ENCODE results near the gene ASIC3. TPM values are rescaled to one million over a fixed set of nuclear protein-coding genes. Genes with fewer than 3 reads are reported as not detected.

ASIC3 gene
- total and polyA plus RNA-seq, 2 of the 8 experiments (the other 6 are each of a cell fraction or from before 2014, with no cell fraction given), result 1.6 to 1.9 TPM

- no peak overlapping the region for H3K4me3 ChIP-seq (ENCODE audit: extremely low read depth in 1 of 4, insufficient read depth in 2 of 4, low read depth in 3 of 4, low read length in 4 of 4)
- no peak overlapping the region for H2BK12ac ChIP-seq (ENCODE audit: low read depth, low read length)
- WGBS, 2 experiments (ENCODE audit: extremely low coverage in 1 of 2, insufficient coverage in 1 of 2, insufficient read length in 1 of 2, insufficient replicate concordance in 2 of 2, low coverage in 1 of 2, low lambda C conversion rate in 2 of 2, missing lambda C conversion rate in 1 of 2), result 91% methylated on average over 10 of the region's 16 CpGs; no CpG with 5 or more reads in 1 of the 2 experiments
- H3K23me2 ChIP-seq (ENCODE audit: low read depth, low read length), result peaks cover 6% of the 10 kb centered on the region; the same call in 1 of the 2 replicates
- H3K27me3 ChIP-seq (replicated peaks in 1 of 4; ENCODE audit: control insufficient read depth in 3 of 4, extremely low read depth in 1 of 4, insufficient read depth in 3 of 4, low read length in 3 of 4), result no peaks in the 10 kb centered on the region
- ChIA-PET CTCF (ENCODE audit: partially characterized antibody) (interaction anchor here (1.6 to 5.7 kb wide), 2 partner anchors 8 to 11 kb away, joined by 4 to 56 read pairs; no protein-coding TSS in a partner anchor), POLR2A (ENCODE audit: partially characterized antibody) (no interaction called here)
- TF ChIP-seq JUND (IDR thresholded peaks at IDR 0.05; ENCODE audit: low read length), result no peak
- no peak for TF ChIP-seq KDM5A (IDR thresholded peaks at IDR 0.05; ENCODE audit: low read length)
- no peak for TF ChIP-seq CBX8 (IDR thresholded peaks at IDR 0.05; ENCODE audit: borderline replicate concordance, low read depth, low read length)
- TF ChIP-seq E2F6 (IDR thresholded peaks at IDR 0.05), result no peak
- TF ChIP-seq MAX (IDR thresholded peaks at IDR 0.05), result no peak
- H2BK20ac ChIP-seq (ENCODE audit: low read length), result no peak overlapping the region
- no peak overlapping the region for H4K8ac ChIP-seq (ENCODE audit: extremely low read depth, insufficient read depth, low read length)
- H3K14ac ChIP-seq (ENCODE audit: insufficient read length), result no peak overlapping the region
- no peaks in the 10 kb centered on the region for H3K79me2 ChIP-seq (ENCODE audit: control insufficient read depth in 1 of 2, insufficient read depth in 2 of 2, low read length in 2 of 2)
- H3K56ac ChIP-seq (replicated peaks; ENCODE audit: insufficient read length, low read depth, low read length), result no peak overlapping the region
- H2BK15ac ChIP-seq (ENCODE audit: low read length), result no peak overlapping the region
- FAIRE-seq (no peak), DNase-seq (ENCODE audit: low read depth in 1 of 2, low spot score in 2 of 2) (no peak)
- H4K91ac ChIP-seq (replicated peaks; ENCODE audit: insufficient read length, low read length), result no peak overlapping the region
- H3K4me2 ChIP-seq (ENCODE audit: insufficient read depth in 1 of 2, low read depth in 2 of 2, low read length in 2 of 2), result no peak overlapping the region
- H3K4ac ChIP-seq (replicated peaks; ENCODE audit: insufficient read length, low read depth, low read length), result no peak overlapping the region
- no peak overlapping the region for H3K18ac ChIP-seq (ENCODE audit: extremely low read depth, low read length)
- H3K27ac ChIP-seq (ENCODE audit: low read depth, low read length), result no peak overlapping the region
- H2AK5ac ChIP-seq (ENCODE audit: low read depth, low read length), result no peak overlapping the region
- no peak overlapping the region for H3K23ac ChIP-seq (ENCODE audit: insufficient read length)
- H3K36me3 ChIP-seq (ENCODE audit: control insufficient read depth in 2 of 4, insufficient read depth in 4 of 4, low read length in 3 of 4), result no peaks in the 10 kb centered on the region
- no peak overlapping the region for H2BK5ac ChIP-seq (ENCODE audit: low read depth, low read length)
- H2BK120ac ChIP-seq (replicated peaks; ENCODE audit: low read depth, low read length), result no peak overlapping the region
- H4K5ac ChIP-seq (ENCODE audit: insufficient read length, low read depth, low read length), result no peak overlapping the region
- H3K4me1 ChIP-seq (replicated peaks in 1 of 4; ENCODE audit: control insufficient read depth in 3 of 4, insufficient read depth in 4 of 4, low read length in 3 of 4), result peaks cover 0 to 7% (median 1%) of the 10 kb centered on the region in 4 experiments; a peak in 1 of 7 replicates
- H3K9ac ChIP-seq (replicated peaks in 1 of 4; ENCODE audit: extremely low read depth in 1 of 4, low read depth in 3 of 4, low read length in 3 of 4), result no peak overlapping the region
- no peak overlapping the region for H2AFZ ChIP-seq (ENCODE audit: low read length)
- H4K20me1 ChIP-seq (replicated peaks in 1 of 2; ENCODE audit: control insufficient read depth in 1 of 2, insufficient read depth in 2 of 2, low read length in 2 of 2), result no peaks in the 10 kb centered on the region
- H3K79me1 ChIP-seq (ENCODE audit: low read depth, low read length), result no peaks in the 10 kb centered on the region
- no peaks in the 10 kb centered on the region for H3K9me3 ChIP-seq (ENCODE audit: insufficient read depth in 2 of 2, low read depth in 1 of 2, low read length in 1 of 2)
These were observed 46.8 kb upstream of the ASIC3 start for GRCh38 chr7:151001546-151001945.
